ACC112 (cell line): ENCODE measurements around the gene IGSF8.
"Not testable (repeated sequence)": the region's sequence is repeated elsewhere in the genome, so short reads cannot be mapped to it uniquely, and the experiment has no call there.

Experiments used
- H2AFZ ChIP-seq: fragments of 200-600 bp; sonication (generic); one replicate; pipeline ENCODE4 v1.6.0; 2017; ENCODE audit warnings: antibody characterized with exemption, low read length; ENCODE audit not compliant: unreplicated experiment
- H3K27ac ChIP-seq: fragments of 200-600 bp; sonication (generic); 2 replicates; pipeline ENCODE4 v1.5.1; 2014; ENCODE audit warnings: low read depth, mild to moderate bottlenecking, antibody characterized with exemption, low read length, moderate library complexity
- H3K27me3 ChIP-seq: fragments of 200-600 bp; sonication (generic); 2 replicates; pipeline ENCODE4 v1.6.1; 2014; ENCODE audit warnings: mild to moderate bottlenecking, antibody characterized with exemption, low read length, moderate library complexity, mixed read lengths; ENCODE audit not compliant: insufficient read depth
- H3K36me3 ChIP-seq: fragments of 200-600 bp; sonication (generic); 2 replicates; pipeline ENCODE4 v1.6.1; 2016; ENCODE audit warnings: mild to moderate bottlenecking, antibody characterized with exemption, low read length, moderate library complexity, mixed read lengths; ENCODE audit not compliant: insufficient read depth
- H3K4me1 ChIP-seq: fragments of 200-600 bp; sonication (generic); one replicate; pipeline ENCODE4 v1.6.1; 2016; ENCODE audit warnings: low read length, mixed read lengths; ENCODE audit not compliant: insufficient read depth, unreplicated experiment, control insufficient read depth
- H3K4me3 ChIP-seq: fragments of 200-600 bp; sonication (generic); 2 replicates; pipeline ENCODE4 v1.5.1; 2014; ENCODE audit warnings: mild to moderate bottlenecking, low read depth, low read length
- H3K79me2 ChIP-seq: fragments of 200-600 bp; sonication (generic); one replicate; pipeline ENCODE4 v1.6.0; 2016; ENCODE audit warnings: low read length; ENCODE audit not compliant: control insufficient read depth, unreplicated experiment, insufficient read depth

Gene IGSF8

GRCh38 chr1:160116283-160117147 lies 18.1 kb upstream of the IGSF8 start:
- H3K4me1 ChIP-seq, result peaks cover 3% of the 10 kb centered on the region
- H2AFZ ChIP-seq, result no peak overlapping the region
- no peak overlapping the region for H3K27ac ChIP-seq
- H3K27me3 ChIP-seq, result peaks cover 41% of the 10 kb centered on the region
- H3K4me3 ChIP-seq, result no peak overlapping the region
- H3K79me2 ChIP-seq, result no peaks in the 10 kb centered on the region
- H3K36me3 ChIP-seq, result no peaks in the 10 kb centered on the region

GRCh38 chr1:160115545-160116282 lies 17.3 kb upstream of the IGSF8 start, which contains the start of gene ATP1A2:
Gene ATP1A2 (plus strand): TSS chr1:160115759. CDS start chr1:160115862, 103 bp downstream.
- no peaks in the 10 kb centered on the region for H3K79me2 ChIP-seq
- H3K4me1 ChIP-seq, result peaks cover 3% of the 10 kb centered on the region
- no peak within 1 kb of the TSS for H3K4me3 ChIP-seq
- no peak within 1 kb of the TSS for H3K27ac ChIP-seq
- no peaks in the 10 kb centered on the region for H3K36me3 ChIP-seq
- H3K27me3 ChIP-seq, result peaks cover 41% of the 10 kb centered on the region
- no peak within 1 kb of the TSS for H2AFZ ChIP-seq

DNA sequence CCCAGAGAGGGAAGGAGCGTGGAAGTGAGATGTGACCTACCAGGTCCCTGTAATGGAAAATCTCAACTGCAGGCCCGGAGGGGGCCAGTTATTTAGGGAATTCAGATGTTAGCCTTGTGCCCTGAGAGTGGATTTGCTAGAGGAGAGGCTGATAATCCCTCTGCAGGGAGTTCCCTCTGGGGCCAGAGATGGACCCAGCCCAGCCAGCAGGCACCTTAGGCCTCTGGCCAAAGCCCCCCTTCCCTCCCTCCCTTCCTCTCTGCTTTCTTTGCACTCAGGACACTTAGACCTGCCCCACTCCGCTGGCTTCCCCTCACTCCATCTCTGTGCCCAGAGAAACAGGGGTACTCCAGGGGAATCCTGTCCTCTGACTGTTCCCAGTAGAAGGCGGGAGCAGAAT lies 15.7 kb upstream of the IGSF8 start:
- Histone ChIP-seq H2AFZ (no peak overlapping the region), H3K79me2 (no peaks in the 10 kb centered on the region), H3K4me1 (peaks cover 9% of the 10 kb centered on the region), H3K27ac (no peak overlapping the region), H3K27me3 (peaks cover 41% of the 10 kb centered on the region), H3K36me3 (no peaks in the 10 kb centered on the region), H3K4me3 (no peak overlapping the region)

- H3K27me3 ChIP-seq, result peaks cover 36% of the 10 kb centered on the region
- no peaks in the 10 kb centered on the region for H3K79me2 ChIP-seq
- H3K4me3 ChIP-seq, result no peak overlapping the region
- H3K36me3 ChIP-seq, result no peaks in the 10 kb centered on the region
- H3K27ac ChIP-seq, result no peak overlapping the region
- no peak overlapping the region for H2AFZ ChIP-seq
- H3K4me1 ChIP-seq, result peaks cover 10% of the 10 kb centered on the region
Observed at GRCh38 chr1:160113407-160113806, 15.0 kb upstream of the IGSF8 start.

GRCh38 chr1:160112357-160112756 lies 13.9 kb upstream of the IGSF8 start:
- H3K4me3 ChIP-seq, result no peak overlapping the region
- H2AFZ ChIP-seq, result no peak overlapping the region
- H3K27ac ChIP-seq, result no peak overlapping the region
- H3K79me2 ChIP-seq, result no peaks in the 10 kb centered on the region
- peaks cover 7% of the 10 kb centered on the region for H3K4me1 ChIP-seq
- H3K27me3 ChIP-seq, result peaks cover 28% of the 10 kb centered on the region
- no peaks in the 10 kb centered on the region for H3K36me3 ChIP-seq

- H3K79me2 ChIP-seq, H2AFZ ChIP-seq, H3K4me3 ChIP-seq, H3K27ac ChIP-seq, H3K4me1 ChIP-seq, H3K36me3 ChIP-seq: not testable (repeated sequence)
- H3K27me3 ChIP-seq, result peaks cover 19% of the 10 kb centered on the region
Observed at GRCh38 chr1:160111462-160111861, 13.0 kb upstream of the IGSF8 start.

GRCh38 chr1:160109686-160110085 lies 11.3 kb upstream of the IGSF8 start:
- Histone ChIP-seq H2AFZ (no peak overlapping the region), H3K36me3 (no peaks in the 10 kb centered on the region), H3K79me2 (no peaks in the 10 kb centered on the region), H3K27me3 (peaks cover 2% of the 10 kb centered on the region), H3K27ac (no peak overlapping the region), H3K4me1 (peaks cover 7% of the 10 kb centered on the region), H3K4me3 (no peak overlapping the region)

- Histone ChIP-seq H3K79me2 (no peaks in the 10 kb centered on the region), H3K4me1 (peaks cover 7% of the 10 kb centered on the region), H3K27me3 (no peaks in the 10 kb centered on the region; the same call in none of the 2 replicates), H3K27ac (no peak overlapping the region), H3K4me3 (no peak overlapping the region), H2AFZ (no peak overlapping the region), H3K36me3 (no peaks in the 10 kb centered on the region)
Observed at GRCh38 chr1:160108888-160109662, 10.7 kb upstream of the IGSF8 start.

GRCh38 chr1:160107512-160107911 lies 9.1 kb upstream of the IGSF8 start:
- no peaks in the 10 kb centered on the region for H3K79me2 ChIP-seq
- H3K27me3 ChIP-seq, result no peaks in the 10 kb centered on the region; the same call in none of the 2 replicates
- no peak overlapping the region for H2AFZ ChIP-seq
- H3K36me3 ChIP-seq, result no peaks in the 10 kb centered on the region
- H3K27ac ChIP-seq, result no peak overlapping the region
- peaks cover 7% of the 10 kb centered on the region for H3K4me1 ChIP-seq
- H3K4me3 ChIP-seq, result no peak overlapping the region

- Histone ChIP-seq H3K27ac (no peak overlapping the region), H3K79me2 (no peaks in the 10 kb centered on the region), H3K4me1 (peaks cover 12% of the 10 kb centered on the region)
Observed at GRCh38 chr1:160105155-160105554, 6.7 kb upstream of the IGSF8 start.

More at GRCh38 chr1:160105155-160105554, 6.7 kb upstream of the IGSF8 start:
- no peak overlapping the region for H3K4me3 ChIP-seq
- H3K36me3 ChIP-seq, result no peaks in the 10 kb centered on the region
- H2AFZ ChIP-seq, result no peak overlapping the region
- no peaks in the 10 kb centered on the region; the same call in none of the 2 replicates for H3K27me3 ChIP-seq
